GM23338 (cell line): Measurements from ENCODE around the gene CDH23. TPM values are rescaled to one million over a fixed set of nuclear protein-coding genes. Genes with fewer than 3 reads are reported as not detected.

Experiments
- ATAC-seq: fragments of 200-7000 bp; cut with Tn5 transposase; 3 replicates; pipeline ENCODE4 v1.9.1; 2020
- DNase-seq: peaks from one replicate; pipeline ENCODE4 v3.0.0-alpha.2; 2015; ENCODE audit warnings: low spot score
- H2AFZ ChIP-seq: fragments of 200-600 bp; sonication (generic); 2 replicates; pipeline ENCODE4 v1.8.0; 2016; ENCODE audit warnings: antibody characterized with exemption, mild to moderate bottlenecking, moderate library complexity
- H3F3A ChIP-seq: fragments of 200-600 bp; sonication (generic); replicated peaks from 2 replicates; pipeline ENCODE4 v1.8.0; 2017; ENCODE audit warnings: antibody characterized with exemption, mixed run types, low read depth
- H3K27ac ChIP-seq: fragments of 200-600 bp; sonication (generic); 2 replicates; pipeline ENCODE4 v1.6.1; 2016; ENCODE audit warnings: low read depth
- H3K27me3 ChIP-seq: fragments of 200-600 bp; sonication (generic); 2 replicates; pipeline ENCODE4 v1.8.0; 2016; ENCODE audit warnings: mild to moderate bottlenecking, mixed run types, moderate library complexity; ENCODE audit not compliant: insufficient read depth
- H3K36me3 ChIP-seq: fragments of 200-600 bp; sonication (generic); 2 replicates; pipeline ENCODE4 v1.8.0; 2016; ENCODE audit warnings: mild to moderate bottlenecking; ENCODE audit not compliant: insufficient read depth
- H3K4me1 ChIP-seq: fragments of 200-600 bp; sonication (generic); 2 replicates; pipeline ENCODE4 v1.8.0; 2016; ENCODE audit warnings: mild to moderate bottlenecking, moderate library complexity; ENCODE audit not compliant: insufficient read depth
- H3K4me2 ChIP-seq: fragments of 200-600 bp; sonication (generic); 2 replicates; pipeline ENCODE4 v1.7.1; 2017; ENCODE audit warnings: mixed run types
- H3K4me3 ChIP-seq: fragments of 200-600 bp; sonication (generic); 2 replicates; pipeline ENCODE4 v1.6.1; 2016; ENCODE audit warnings: mixed run types
- H3K79me2 ChIP-seq: fragments of 200-600 bp; sonication (generic); replicated peaks from 2 replicates; pipeline ENCODE4 v1.8.0; 2017; ENCODE audit warnings: mild to moderate bottlenecking; ENCODE audit not compliant: insufficient read depth
- H3K9me2 ChIP-seq: fragments of 200-600 bp; sonication (generic); 2 replicates; pipeline ENCODE4 v1.8.0; 2017; ENCODE audit not compliant: insufficient read depth
- H4K20me1 ChIP-seq: fragments of 200-600 bp; sonication (generic); replicated peaks from 2 replicates; pipeline ENCODE4 v1.8.0; 2017; ENCODE audit warnings: mild to moderate bottlenecking; ENCODE audit not compliant: insufficient read depth
- H3K27ac Mint-ChIP-seq: 2 replicates; pipeline ENCODE4 v1.8.0; 2020; ENCODE audit warnings: inconsistent platforms, mild to moderate bottlenecking, moderate library complexity, mixed read lengths
- H3K27me3 Mint-ChIP-seq: 3 replicates; pipeline ENCODE4 v1.8.0; 2022; ENCODE audit warnings: low read depth, mild to moderate bottlenecking, moderate library complexity, mixed read lengths, inconsistent platforms; ENCODE audit not compliant: insufficient read depth, poor library complexity
- H3K36me3 Mint-ChIP-seq: 3 replicates; pipeline ENCODE4 v1.8.0; 2021; ENCODE audit warnings: low read depth, mild to moderate bottlenecking, inconsistent platforms, moderate library complexity, mixed read lengths
- H3K4me1 Mint-ChIP-seq: 3 replicates; pipeline ENCODE4 v1.8.0; 2020; ENCODE audit warnings: mild to moderate bottlenecking, inconsistent platforms, mixed read lengths
- H3K4me3 Mint-ChIP-seq: 3 replicates; pipeline ENCODE4 v1.8.0; 2021; ENCODE audit warnings: moderate library complexity, mild to moderate bottlenecking, inconsistent platforms, mixed read lengths
- H3K9me3 Mint-ChIP-seq: 3 replicates; pipeline ENCODE4 v1.8.0; 2020; ENCODE audit warnings: moderate library complexity, mild to moderate bottlenecking, inconsistent platforms, mixed read lengths
- CREB1 ChIP-seq: fragments of 250-450 bp; sonication (Bioruptor Pico); IDR thresholded peaks from 2 replicates; pipeline ENCODE4 v1.5.0; 2020; ENCODE audit warnings: low read depth, mild to moderate bottlenecking, moderate library complexity
- CTCF ChIP-seq, 2 experiments: fragments of 200-600 bp in 1 of 2; sonication (generic) in 1 of 2; conservative IDR thresholded peaks; 2 replicates each; pipeline versions ENCODE4 v1.5.1 to v1.6.1; 2016 to 2017; ENCODE audit warnings: antibody characterized with exemption in 2 of 2, low read depth in 2 of 2, mild to moderate bottlenecking in 2 of 2, moderate library complexity in 1 of 2
- ETS1 ChIP-seq: IDR thresholded peaks from 2 replicates; pipeline ENCODE4 v1.6.1; 2016; ENCODE audit warnings: antibody characterized with exemption
- EZH2 ChIP-seq: fragments of 200-600 bp; sonication (generic); IDR thresholded peaks from one replicate; pipeline ENCODE4 v1.8.0; 2017; ENCODE audit warnings: antibody characterized with exemption, mild to moderate bottlenecking, low read depth; ENCODE audit not compliant: unreplicated experiment
- EZH2phosphoT487 ChIP-seq: fragments of 200-600 bp; sonication (generic); IDR thresholded peaks from one replicate; pipeline ENCODE4 v1.8.1; 2018; ENCODE audit warnings: antibody characterized with exemption; ENCODE audit not compliant: unreplicated experiment
- JUNB ChIP-seq: IDR thresholded peaks from one replicate; pipeline ENCODE4 v1.6.1; 2016; ENCODE audit warnings: antibody characterized with exemption; ENCODE audit not compliant: unreplicated experiment
- NANOG ChIP-seq: IDR thresholded peaks from 2 replicates; pipeline ENCODE4 v1.6.1; 2016; ENCODE audit warnings: antibody characterized with exemption, borderline replicate concordance
- POLR2AphosphoS5 ChIP-seq: IDR thresholded peaks from 2 replicates; pipeline ENCODE4 v1.6.1; 2016; ENCODE audit warnings: antibody characterized with exemption, low read depth
- REST ChIP-seq: IDR thresholded peaks from one replicate; pipeline ENCODE4 v1.6.1; 2018; ENCODE audit warnings: antibody characterized with exemption; ENCODE audit not compliant: unreplicated experiment
- STAT1 ChIP-seq: IDR thresholded peaks from one replicate; pipeline ENCODE4 v1.6.1; 2016; ENCODE audit warnings: antibody characterized with exemption; ENCODE audit not compliant: unreplicated experiment
- ZNF114 ChIP-seq: fragments of 250-450 bp; sonication (Bioruptor Pico); IDR thresholded peaks from 2 replicates; pipeline ENCODE4 v1.5.0; 2020; ENCODE audit warnings: mild to moderate bottlenecking, moderate library complexity
- ZNF331 ChIP-seq: fragments of 250-450 bp; sonication (Bioruptor Pico); IDR thresholded peaks from 2 replicates; pipeline ENCODE4 v1.5.0; 2020; ENCODE audit warnings: low read depth, mild to moderate bottlenecking, moderate library complexity
- polyA plus RNA-seq: library from polyadenylated mRNA; unstranded; fragments of >200 nt; fragmentation: Nextera tagmentation; extraction: Ambion mirVana; gene quantifications from 2 replicates; pipeline ENCODE4 v1.2.1, GENCODE V29; 2016
- total RNA-seq: library from RNA; depleted of rRNA; stranded (reverse); fragments of >200 nt; shearing (Covaris generic); gene quantifications from 2 replicates; pipeline ENCODE4 v1.2.3, GENCODE V29; 2014
- TF ChIP-seq, protein P1 (sequence below): fragments of 250-450 bp; sonication (Bioruptor Pico); IDR thresholded peaks from 2 replicates; pipeline ENCODE4 v1.5.0; 2020; ENCODE audit warnings: mild to moderate bottlenecking, moderate library complexity

The CDH23 gene
- total and polyA plus RNA-seq, 2 experiments from 2014 or later, result 0.95 to 4.3 TPM

DNA sequence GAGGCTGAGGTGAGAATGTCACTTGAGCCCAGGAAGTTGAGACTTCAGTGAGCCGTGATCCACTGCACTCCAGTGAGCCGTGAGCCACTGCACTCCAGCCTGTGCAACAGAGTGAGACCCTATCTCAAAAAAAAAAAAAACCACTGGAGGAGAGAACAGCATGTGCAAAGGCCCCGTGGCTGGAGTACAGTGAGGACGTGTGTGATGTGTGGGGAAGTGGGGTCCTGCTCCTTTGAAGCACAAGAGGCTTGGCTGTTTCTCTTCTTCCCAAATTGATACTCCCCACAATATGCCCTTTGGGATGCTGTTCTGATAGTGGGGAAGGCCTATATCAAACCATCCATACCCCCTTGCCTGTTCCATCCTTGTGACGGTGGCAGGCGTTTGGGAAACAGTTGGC is 254.7 kb downstream of the CDH23 start:
- H3K4me1 Mint-ChIP-seq, result peaks cover 29% of the 10 kb centered on the region
- DNase-seq (no peak), ATAC-seq (no peak)
- Histone ChIP-seq H3K27ac (no peak overlapping the region), H3K79me2 (no peaks in the 10 kb centered on the region), H3K4me2 (no peak overlapping the region), H3K4me1 (peaks cover 14% of the 10 kb centered on the region), H2AFZ (no peak overlapping the region), H3K4me3 (no peak overlapping the region), H3K27me3 (no peaks in the 10 kb centered on the region), H4K20me1 (no peaks in the 10 kb centered on the region), H3K9me2 (no peaks in the 10 kb centered on the region), H3K36me3 (no peaks in the 10 kb centered on the region), H3F3A (no peaks in the 10 kb centered on the region)
- no peak overlapping the region for H3K4me3 Mint-ChIP-seq
- no peak for TF ChIP-seq JUNB
- TF ChIP-seq NANOG, result no peak
- TF ChIP-seq EZH2, result no peak
- TF ChIP-seq CTCF (conservative IDR thresholded peaks at IDR 0.05; ENCODE audit: low read depth in 2 of 2), result no peak
- TF ChIP-seq, protein P1, sequence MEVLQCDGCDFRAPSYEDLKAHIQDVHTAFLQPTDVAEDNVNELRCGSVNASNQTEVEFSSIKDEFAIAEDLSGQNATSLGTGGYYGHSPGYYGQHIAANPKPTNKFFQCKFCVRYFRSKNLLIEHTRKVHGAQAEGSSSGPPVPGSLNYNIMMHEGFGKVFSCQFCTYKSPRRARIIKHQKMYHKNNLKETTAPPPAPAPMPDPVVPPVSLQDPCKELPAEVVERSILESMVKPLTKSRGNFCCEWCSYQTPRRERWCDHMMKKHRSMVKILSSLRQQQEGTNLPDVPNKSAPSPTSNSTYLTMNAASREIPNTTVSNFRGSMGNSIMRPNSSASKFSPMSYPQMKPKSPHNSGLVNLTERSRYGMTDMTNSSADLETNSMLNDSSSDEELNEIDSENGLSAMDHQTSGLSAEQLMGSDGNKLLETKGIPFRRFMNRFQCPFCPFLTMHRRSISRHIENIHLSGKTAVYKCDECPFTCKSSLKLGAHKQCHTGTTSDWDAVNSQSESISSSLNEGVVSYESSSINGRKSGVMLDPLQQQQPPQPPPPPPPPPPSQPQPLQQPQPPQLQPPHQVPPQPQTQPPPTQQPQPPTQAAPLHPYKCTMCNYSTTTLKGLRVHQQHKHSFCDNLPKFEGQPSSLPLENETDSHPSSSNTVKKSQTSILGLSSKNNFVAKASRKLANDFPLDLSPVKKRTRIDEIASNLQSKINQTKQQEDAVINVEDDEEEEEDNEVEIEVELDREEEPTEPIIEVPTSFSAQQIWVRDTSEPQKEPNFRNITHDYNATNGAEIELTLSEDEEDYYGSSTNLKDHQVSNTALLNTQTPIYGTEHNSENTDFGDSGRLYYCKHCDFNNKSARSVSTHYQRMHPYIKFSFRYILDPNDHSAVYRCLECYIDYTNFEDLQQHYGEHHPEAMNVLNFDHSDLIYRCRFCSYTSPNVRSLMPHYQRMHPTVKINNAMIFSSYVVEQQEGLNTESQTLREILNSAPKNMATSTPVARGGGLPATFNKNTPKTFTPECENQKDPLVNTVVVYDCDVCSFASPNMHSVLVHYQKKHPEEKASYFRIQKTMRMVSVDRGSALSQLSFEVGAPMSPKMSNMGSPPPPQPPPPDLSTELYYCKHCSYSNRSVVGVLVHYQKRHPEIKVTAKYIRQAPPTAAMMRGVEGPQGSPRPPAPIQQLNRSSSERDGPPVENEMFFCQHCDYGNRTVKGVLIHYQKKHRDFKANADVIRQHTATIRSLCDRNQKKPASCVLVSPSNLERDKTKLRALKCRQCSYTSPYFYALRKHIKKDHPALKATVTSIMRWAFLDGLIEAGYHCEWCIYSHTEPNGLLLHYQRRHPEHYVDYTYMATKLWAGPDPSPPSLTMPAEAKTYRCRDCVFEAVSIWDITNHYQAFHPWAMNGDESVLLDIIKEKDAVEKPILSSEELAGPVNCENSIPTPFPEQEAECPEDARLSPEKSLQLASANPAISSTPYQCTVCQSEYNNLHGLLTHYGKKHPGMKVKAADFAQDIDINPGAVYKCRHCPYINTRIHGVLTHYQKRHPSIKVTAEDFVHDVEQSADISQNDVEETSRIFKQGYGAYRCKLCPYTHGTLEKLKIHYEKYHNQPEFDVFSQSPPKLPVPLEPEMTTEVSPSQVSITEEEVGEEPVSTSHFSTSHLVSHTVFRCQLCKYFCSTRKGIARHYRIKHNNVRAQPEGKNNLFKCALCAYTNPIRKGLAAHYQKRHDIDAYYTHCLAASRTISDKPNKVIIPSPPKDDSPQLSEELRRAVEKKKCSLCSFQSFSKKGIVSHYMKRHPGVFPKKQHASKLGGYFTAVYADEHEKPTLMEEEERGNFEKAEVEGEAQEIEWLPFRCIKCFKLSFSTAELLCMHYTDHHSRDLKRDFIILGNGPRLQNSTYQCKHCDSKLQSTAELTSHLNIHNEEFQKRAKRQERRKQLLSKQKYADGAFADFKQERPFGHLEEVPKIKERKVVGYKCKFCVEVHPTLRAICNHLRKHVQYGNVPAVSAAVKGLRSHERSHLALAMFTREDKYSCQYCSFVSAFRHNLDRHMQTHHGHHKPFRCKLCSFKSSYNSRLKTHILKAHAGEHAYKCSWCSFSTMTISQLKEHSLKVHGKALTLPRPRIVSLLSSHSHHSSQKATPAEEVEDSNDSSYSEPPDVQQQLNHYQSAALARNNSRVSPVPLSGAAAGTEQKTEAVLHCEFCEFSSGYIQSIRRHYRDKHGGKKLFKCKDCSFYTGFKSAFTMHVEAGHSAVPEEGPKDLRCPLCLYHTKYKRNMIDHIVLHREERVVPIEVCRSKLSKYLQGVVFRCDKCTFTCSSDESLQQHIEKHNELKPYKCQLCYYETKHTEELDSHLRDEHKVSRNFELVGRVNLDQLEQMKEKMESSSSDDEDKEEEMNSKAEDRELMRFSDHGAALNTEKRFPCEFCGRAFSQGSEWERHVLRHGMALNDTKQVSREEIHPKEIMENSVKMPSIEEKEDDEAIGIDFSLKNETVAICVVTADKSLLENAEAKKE (CRISPR knock-in tag), result no peak
- TF ChIP-seq STAT1, result no peak
- TF ChIP-seq ETS1, result no peak
- TF ChIP-seq CREB1, result no peak
- no peak for TF ChIP-seq ZNF331 (CRISPR knock-in tag)
- no peak for TF ChIP-seq ZNF114 (CRISPR knock-in tag)
- TF ChIP-seq REST, result no peak
- no peak for TF ChIP-seq POLR2AphosphoS5
- TF ChIP-seq EZH2phosphoT487, result no peak
- no peak overlapping the region for H3K27ac Mint-ChIP-seq
- H3K9me3 Mint-ChIP-seq, result no peaks in the 10 kb centered on the region
- H3K27me3 Mint-ChIP-seq, result peaks cover 19% of the 10 kb centered on the region
- H3K36me3 Mint-ChIP-seq, result no peaks in the 10 kb centered on the region
